GM12873 (cell line): ENCODE data around the gene GTPBP6.

Source experiments
- TF ChIP-seq, protein P1 (sequence below): IDR thresholded peaks from 2 replicates; pipeline ENCODE4 v1.5.1; 2012; ENCODE audit warnings: low read depth, mild to moderate bottlenecking, moderate library complexity, low read length, control low read depth; ENCODE audit not compliant: insufficient read depth; ENCODE audit errors: missing control alignments

Gene GTPBP6

DNA sequence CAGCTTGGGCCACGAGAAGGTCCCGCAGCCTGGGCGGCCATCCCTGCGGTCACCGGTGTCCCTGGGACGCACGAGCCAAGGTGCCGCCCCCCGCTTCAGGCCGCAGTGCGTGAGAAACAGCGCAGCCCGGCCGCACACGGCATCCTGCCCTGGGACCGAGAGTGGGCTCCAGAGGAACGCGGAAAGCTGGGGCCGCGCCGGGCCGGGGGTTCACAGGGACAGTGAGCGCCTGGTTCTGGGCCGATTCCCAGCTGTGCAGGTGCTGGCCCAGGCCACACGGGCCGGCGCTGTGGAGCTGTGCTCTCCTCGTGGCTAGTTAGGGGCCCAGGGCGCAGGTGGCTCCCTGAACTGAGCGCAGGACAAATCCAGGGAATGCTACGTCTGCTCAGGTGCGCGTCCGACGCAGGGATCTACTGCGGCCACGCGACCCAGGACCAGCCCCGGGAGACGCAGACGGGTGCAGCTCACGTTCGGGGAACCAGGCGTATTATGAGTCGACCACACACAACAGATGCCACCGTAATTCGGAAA is 25.8 kb upstream of the GTPBP6 start:
- TF ChIP-seq, protein P1, sequence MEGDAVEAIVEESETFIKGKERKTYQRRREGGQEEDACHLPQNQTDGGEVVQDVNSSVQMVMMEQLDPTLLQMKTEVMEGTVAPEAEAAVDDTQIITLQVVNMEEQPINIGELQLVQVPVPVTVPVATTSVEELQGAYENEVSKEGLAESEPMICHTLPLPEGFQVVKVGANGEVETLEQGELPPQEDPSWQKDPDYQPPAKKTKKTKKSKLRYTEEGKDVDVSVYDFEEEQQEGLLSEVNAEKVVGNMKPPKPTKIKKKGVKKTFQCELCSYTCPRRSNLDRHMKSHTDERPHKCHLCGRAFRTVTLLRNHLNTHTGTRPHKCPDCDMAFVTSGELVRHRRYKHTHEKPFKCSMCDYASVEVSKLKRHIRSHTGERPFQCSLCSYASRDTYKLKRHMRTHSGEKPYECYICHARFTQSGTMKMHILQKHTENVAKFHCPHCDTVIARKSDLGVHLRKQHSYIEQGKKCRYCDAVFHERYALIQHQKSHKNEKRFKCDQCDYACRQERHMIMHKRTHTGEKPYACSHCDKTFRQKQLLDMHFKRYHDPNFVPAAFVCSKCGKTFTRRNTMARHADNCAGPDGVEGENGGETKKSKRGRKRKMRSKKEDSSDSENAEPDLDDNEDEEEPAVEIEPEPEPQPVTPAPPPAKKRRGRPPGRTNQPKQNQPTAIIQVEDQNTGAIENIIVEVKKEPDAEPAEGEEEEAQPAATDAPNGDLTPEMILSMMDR: no peak

DNA sequence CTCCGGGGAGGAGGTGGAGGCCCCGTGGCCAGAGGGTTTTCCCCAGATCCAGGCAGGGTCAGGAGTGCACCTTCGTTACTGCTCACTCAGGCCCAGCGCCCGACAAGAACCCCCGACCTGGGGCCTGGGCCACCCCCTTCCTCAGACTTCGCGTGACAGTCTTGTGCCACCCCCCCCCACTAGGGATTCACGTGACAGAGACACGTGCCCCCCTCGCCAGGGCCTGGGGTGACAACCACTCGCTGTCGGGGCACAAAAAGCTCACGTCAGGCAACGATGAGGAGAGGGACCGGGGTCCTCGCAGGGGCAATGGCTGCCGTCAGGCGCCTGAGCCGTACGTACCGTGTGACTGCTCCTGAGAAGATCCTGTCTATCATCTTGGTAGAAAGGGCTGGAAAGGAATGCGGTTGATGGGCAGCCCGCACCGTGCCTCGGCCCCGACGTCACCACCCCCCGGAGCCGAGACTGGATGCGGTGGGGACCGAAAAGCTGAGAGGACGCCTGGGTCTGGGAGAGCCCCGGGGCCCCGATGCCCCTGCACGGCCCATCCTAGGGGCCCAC is 23.0 kb upstream of the GTPBP6 start:
- TF ChIP-seq, protein P1: no peak

DNA sequence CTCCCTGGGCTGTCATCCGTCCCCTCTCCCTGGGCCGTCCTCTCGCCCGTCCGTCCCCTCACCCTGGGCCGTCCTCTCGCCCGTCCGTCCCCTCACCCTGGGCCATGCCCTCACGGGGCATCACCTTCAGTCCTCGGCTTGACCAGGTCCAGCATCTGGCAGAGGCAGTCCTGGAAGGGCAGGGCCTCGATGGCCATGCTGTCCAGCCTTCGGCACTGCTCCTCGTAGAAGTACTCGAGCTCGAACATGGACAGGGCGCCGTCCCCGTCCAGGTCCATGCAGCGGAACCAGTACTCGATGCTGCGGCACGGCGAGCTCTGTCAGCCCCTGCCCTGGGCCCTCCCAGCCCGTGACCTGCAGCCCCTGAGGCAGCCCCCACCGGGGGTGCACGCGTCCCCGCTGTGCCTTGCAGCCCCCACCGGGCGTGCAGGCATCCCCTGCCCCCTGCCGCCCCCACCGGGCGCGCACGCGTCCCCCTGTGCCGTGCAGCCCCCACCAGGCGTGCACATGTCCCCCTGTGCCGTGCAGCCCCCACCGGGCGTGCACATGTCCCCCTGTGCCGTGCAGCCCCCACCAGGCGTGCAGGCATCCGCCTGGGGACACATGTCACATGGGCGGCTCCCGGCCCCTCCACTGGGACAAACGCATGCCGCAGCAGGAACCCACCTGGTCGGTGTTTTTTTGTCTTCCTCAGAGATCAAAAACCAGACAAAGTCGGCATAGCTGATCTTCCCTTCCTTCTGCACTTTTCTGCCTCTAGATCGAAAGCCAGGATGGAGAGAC is 22.2 kb upstream of the GTPBP6 start:
- TF ChIP-seq, protein P1: no peak

DNA sequence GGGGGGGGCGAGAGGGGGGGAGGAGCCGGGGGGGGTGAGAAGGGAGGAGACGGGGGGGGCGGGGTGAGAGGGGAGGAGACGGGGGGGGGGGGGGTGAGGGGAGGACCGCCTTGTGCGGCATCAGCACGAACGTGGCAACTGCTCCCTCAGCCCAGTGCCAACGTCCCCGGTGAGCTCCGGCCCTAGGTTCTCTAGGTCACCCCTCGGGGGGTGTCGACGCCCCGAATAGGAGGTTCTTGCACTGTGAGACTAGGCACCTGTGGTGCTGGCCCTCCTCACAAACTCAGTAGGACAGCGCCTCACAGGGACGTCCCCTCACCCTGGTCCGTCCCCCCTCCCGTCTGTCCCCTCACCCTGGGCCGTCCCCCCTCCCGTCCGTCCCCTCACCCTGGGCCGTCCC is 21.5 kb upstream of the GTPBP6 start:
- TF ChIP-seq, protein P1: no peak

DNA sequence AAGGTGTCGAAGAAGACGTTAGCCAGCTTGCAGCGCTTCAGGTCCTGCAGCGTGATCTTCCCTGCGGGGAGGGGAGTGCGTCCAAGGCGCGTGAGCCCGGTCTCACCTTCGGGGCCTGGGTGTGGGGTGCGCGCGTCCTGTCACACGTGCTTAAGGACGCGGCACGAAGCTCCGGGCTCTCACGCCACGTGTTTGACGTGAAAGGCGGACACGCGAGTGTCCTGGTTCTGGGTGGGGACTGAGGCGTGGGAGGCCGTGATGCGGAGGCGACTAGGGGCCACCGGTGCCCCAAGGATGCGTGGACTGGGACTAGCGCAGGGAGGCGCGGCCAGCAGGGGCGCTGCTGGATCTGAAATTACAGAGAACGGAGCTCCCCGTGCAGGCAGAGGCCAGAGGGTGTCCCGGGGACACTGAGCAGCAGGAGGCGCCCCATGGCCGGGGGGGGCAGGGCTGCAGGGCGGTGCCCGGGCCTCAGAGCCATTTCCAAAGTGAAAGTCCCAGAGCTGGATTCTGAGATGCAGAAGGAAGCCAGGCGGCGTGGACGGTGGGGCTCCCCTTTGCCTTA is 20.3 kb upstream of the GTPBP6 start:
- TF ChIP-seq, protein P1: no peak

DNA sequence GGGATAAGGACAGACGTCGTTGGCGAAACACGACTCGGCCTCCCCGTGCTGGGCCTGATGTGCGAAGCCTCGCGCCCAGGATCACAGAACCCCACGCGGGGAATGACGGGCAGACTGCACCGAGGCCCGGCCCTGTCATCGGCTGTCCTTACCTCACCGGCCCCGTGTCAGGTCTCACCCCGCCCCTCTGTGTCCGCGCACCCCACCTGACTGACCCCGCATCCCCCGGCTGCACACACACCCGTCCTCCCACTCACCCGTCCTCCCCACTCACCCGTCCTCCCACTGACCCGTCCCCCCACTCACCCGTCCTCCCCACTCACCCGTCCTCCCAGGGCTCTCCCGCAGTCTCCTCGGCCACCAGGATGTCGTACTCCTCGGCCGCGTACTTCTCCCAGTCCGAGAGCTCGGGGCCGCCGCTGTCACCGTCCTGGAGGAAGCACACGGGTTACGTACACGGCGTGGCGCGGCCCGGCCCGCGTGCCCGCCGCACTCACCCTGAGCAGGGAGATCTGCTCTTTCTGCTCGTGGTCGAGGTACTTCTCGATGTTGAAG is 19.8 kb upstream of the GTPBP6 start:
- TF ChIP-seq, protein P1: no peak

DNA sequence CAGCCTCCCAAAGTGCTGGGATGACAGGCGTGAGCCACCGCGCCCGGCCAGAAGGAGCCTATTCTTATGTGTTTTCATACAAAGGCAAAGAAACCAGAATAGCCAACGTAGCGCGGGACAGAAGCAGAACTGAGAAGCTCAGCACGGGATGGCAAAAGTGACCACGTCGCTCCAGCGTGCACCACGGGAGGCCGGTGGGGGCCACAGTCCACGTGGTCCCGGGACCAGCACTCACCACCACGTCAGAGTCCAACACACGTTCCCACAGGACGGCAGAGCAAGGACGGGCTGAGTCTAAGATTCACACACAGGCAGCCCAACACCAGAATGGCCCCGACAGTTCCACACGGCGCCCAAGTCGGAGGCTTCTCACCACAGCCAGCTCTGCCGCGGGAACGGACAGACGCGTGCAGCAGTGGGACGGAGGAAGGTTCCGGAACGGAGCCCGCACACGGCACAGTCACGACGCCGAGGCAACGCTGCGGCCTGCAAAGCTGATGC is 18.8 kb upstream of the GTPBP6 start:
- TF ChIP-seq, protein P1: no peak
